Activated naive CD4-positive, alpha-beta T cell treated with anti-CD3 and anti-CD28 coated beads, Interleukin-2, amount 10 ng/mL, durations not matched to agents 7 days and 5 days (primary cell): ENCODE measurements around the gene RIPPLY3.

ENCODE experiments used
- CTCF ChIA-PET: fragments of 350-600 bp; sonication (Branson Sonifier 250); formaldehyde crosslinking; loops from one replicate; lab custom pipeline; 2021; ENCODE audit warnings: antibody characterized with exemption; lab: Charles Lee
- DNase-seq: peaks from one replicate; pipeline ENCODE4 v3.0.0-alpha.2; 2020
- H3K27ac Mint-ChIP-seq: one replicate; pipeline ENCODE4 v1.8.0; 2021; ENCODE audit warnings: mild to moderate bottlenecking, moderate library complexity, mixed read lengths
- H3K27me3 Mint-ChIP-seq: one replicate; pipeline ENCODE4 v1.8.0; 2021; ENCODE audit warnings: mild to moderate bottlenecking, mixed read lengths
- H3K36me3 Mint-ChIP-seq: one replicate; pipeline ENCODE4 v1.8.0; 2021; ENCODE audit warnings: mixed read lengths
- H3K4me1 Mint-ChIP-seq: one replicate; pipeline ENCODE4 v1.8.0; 2021; ENCODE audit warnings: mixed read lengths
- H3K4me3 Mint-ChIP-seq: one replicate; pipeline ENCODE4 v1.8.0; 2021; ENCODE audit warnings: mild to moderate bottlenecking, moderate library complexity, mixed read lengths
- H3K9me3 Mint-ChIP-seq: one replicate; pipeline ENCODE4 v1.8.0; 2021; ENCODE audit warnings: mixed read lengths

The RIPPLY3 gene, protein sequence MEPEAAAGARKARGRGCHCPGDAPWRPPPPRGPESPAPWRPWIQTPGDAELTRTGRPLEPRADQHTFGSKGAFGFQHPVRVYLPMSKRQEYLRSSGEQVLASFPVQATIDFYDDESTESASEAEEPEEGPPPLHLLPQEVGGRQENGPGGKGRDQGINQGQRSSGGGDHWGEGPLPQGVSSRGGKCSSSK

DNA sequence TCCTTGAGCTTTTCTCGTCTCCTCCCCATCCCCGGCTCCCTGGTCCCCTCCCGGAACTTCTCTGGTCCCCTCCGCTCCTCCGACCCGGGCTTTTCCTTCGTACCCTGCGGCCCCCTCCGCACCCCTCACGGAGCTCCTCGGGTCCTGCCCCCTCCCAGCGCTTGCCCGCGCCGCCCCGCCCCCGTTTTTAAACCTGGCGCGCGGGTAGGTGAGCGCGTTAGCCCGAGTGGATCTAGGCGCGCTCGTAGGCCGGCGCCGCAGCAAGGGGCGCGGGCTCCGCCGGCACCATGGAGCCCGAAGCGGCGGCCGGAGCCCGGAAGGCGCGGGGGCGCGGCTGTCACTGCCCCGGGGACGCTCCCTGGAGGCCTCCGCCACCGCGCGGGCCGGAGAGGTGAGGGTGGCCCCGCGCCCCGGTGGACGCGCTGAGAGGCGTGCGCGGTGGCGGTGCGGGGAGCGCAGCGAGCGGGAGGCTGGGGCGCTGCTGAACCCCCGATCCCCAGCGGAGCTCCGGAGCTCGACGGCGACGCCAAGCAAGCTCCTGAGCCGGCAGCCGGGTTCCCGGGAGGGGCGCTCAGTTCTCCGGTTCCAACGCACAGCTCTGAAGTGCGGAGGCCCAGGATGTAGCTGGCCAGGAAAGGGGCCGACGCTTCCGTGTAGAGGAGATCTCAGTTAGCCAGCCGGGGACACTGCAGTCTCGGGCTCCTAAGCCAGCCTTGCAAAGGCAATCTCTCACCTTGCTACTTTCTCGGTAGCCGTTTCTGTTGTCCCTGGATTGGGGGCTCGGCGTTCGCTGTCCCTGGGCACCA lies at the start of gene RIPPLY3:
Gene RIPPLY3 (plus strand): TSS at position 217 of the 806 bp plus-strand sequence. CDS start 71 bp downstream, at position 288.
- Mint-ChIP-seq H3K27me3 (peaks cover 78% of the 10 kb centered on the region), H3K36me3 (no peaks in the 10 kb centered on the region), H3K9me3 (no peaks in the 10 kb centered on the region), H3K4me1 (peaks cover 23% of the 10 kb centered on the region), H3K4me3 (peak within 1 kb of the TSS; percentile 69), H3K27ac (no peak within 1 kb of the TSS)
- CTCF ChIA-PET, result interaction anchor here (1.0 to 3.4 kb wide), 3 partner anchors 16 to 66 kb away, joined by 3 to 21 read pairs (median 4); no protein-coding TSS in a partner anchor
- DNase-seq, result peak; percentile 45

DNA sequence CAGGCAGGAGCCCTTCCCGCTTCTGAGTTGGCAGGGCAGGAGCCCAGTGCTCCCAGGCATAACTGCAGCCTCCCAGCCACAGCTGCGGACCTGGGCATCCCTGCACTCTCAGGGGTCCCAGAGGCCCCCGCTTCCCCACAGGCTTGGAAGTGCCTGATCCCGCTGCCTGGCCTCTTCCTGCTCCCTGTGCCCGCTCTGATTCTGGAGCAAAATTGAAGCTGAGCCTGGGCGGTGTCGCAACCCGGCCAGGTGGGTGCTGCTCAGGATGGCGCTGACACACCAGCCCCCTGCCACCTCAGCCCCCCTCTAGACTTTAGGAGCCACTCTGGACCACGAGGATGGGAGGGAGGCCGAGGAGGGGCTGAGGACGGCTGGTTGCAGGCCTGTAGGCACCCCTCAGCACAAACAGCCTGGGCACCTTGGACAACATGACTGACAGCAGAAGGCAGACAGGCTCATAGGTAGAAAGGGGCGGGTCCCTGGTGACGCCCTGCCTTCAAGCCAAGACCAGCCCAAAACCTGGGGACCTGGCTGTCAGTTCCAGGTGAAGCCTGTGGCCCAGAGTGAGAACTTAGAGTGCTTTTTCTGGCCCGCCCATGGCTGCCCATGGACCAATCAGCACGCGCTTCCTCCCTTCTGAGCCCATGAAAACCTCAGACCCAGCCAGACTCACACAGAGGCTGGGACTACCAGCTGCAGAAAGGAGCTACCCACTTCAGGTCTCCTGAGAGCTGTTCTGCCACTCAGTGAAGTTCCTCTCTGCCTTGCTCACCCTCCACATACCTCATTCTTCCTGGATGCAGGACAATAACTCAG lies 47.3 kb upstream of the RIPPLY3 start:
- CTCF ChIA-PET, result interaction anchor here (1.1 kb wide), 1 partner anchor 21 kb away, joined by 3 read pairs; no protein-coding TSS in a partner anchor
- Mint-ChIP-seq H3K27me3 (no peaks in the 10 kb centered on the region), H3K4me3 (no peak overlapping the region), H3K27ac (no peak overlapping the region), H3K4me1 (no peaks in the 10 kb centered on the region), H3K36me3 (peaks cover 15% of the 10 kb centered on the region), H3K9me3 (no peaks in the 10 kb centered on the region)
- no peak for DNase-seq

DNA sequence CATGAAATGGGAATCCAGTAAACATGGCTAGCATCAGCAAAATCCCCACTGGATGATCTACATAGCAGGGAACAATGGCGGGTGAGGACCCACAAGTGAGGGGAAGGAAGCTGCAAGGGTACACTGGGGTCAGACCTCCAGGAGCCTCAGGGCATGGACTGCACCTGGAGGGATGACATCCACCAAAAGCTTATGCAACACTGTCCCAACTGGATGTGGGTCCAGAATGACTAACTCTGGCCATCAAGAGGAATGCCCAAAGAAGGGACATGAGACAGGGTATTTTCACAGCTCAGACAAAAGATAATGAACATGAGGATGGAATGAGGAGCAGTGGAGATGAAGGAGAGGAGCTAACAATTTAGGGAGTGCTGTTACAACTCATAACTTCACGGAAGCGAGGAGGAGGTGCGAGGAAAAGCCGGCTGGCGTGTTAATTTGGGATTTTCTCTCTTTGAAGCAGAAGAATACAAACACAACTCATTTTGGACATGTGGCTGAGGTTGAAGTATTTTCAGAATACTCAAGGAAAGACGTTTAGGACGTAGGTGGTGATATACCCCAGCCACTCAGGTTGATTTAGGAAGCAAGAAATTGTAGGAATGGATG lies 45.7 kb upstream of the RIPPLY3 start:
- Mint-ChIP-seq H3K27ac (no peak overlapping the region), H3K9me3 (no peaks in the 10 kb centered on the region), H3K27me3 (no peaks in the 10 kb centered on the region), H3K4me3 (no peak overlapping the region), H3K4me1 (peaks cover 10% of the 10 kb centered on the region), H3K36me3 (peaks cover 21% of the 10 kb centered on the region)
- no peak for DNase-seq
- CTCF ChIA-PET, result interaction anchor here (1.6 kb wide), 1 partner anchor 29 kb away, joined by 5 read pairs; no protein-coding TSS in a partner anchor

DNA sequence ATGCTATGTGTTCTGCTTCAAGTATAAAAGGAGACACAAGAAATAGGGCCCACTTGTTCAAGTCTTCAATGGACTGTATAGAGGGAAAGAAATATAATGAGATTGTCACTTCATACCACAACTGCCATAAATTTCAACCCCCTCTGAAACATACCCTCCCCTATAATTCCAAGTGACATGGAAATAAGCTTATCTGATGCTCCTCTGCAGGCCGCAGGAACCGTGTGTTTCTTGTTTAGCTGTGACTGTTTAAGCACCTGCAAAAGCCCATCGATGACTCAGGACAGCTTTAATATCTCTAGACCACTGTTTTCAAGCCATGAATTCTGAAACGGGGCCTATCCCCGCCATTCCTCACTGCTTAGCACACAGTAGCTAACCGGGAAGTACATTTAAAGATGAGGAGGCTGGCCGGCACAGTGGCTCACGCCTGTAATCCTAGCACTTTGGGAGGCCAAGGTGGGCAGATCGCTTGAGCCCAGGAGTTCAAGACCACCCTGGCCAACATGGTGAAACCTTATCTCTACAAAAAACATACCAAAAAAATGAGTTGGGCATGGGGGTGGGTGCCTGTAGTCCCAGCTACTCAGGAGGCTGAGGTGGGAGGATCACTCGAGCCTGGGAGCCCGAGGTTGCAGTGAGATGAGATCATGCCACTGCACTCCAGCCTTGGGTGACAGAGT lies 44.3 kb upstream of the RIPPLY3 start:
- Mint-ChIP-seq H3K36me3 (peaks cover 18% of the 10 kb centered on the region), H3K27me3 (no peaks in the 10 kb centered on the region), H3K27ac (no peak overlapping the region), H3K9me3 (no peaks in the 10 kb centered on the region), H3K4me3 (no peak overlapping the region), H3K4me1 (peaks cover 13% of the 10 kb centered on the region)
- DNase-seq, result no peak
- CTCF ChIA-PET, result interaction anchor here (1.6 kb wide), 1 partner anchor 28 kb away, joined by 5 read pairs; no protein-coding TSS in a partner anchor

DNA sequence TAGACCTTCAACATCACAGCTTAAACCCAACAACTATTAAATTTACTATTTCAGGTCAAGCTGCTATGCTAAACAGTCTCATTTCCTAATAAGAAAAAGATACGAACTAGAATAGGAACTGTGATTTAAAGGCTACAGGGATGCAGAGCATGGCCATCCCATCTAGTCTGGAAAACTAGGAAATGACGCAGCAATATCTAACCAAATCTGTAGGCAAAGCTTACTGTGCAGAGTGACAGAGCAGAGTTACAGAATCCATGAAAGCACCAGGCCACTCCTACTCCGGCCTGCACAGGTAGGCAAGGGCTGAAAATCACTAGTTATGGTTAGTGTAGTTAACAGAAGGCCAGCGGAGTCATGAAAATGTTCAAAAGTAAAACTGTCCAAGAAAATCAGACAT lies 42.1 kb upstream of the RIPPLY3 start:
- no peak for DNase-seq
- peaks cover 17% of the 10 kb centered on the region for H3K36me3 Mint-ChIP-seq
- CTCF ChIA-PET, result interaction anchor here (1.1 to 2.0 kb wide), 3 partner anchors 13 to 45 kb away, joined by 3 to 8 read pairs (median 4); no protein-coding TSS in a partner anchor
- H3K27ac Mint-ChIP-seq, result no peak overlapping the region
- H3K4me1 Mint-ChIP-seq, result peaks cover 20% of the 10 kb centered on the region
- no peak overlapping the region for H3K4me3 Mint-ChIP-seq
- no peaks in the 10 kb centered on the region for H3K9me3 Mint-ChIP-seq
- H3K27me3 Mint-ChIP-seq, result no peaks in the 10 kb centered on the region

DNA sequence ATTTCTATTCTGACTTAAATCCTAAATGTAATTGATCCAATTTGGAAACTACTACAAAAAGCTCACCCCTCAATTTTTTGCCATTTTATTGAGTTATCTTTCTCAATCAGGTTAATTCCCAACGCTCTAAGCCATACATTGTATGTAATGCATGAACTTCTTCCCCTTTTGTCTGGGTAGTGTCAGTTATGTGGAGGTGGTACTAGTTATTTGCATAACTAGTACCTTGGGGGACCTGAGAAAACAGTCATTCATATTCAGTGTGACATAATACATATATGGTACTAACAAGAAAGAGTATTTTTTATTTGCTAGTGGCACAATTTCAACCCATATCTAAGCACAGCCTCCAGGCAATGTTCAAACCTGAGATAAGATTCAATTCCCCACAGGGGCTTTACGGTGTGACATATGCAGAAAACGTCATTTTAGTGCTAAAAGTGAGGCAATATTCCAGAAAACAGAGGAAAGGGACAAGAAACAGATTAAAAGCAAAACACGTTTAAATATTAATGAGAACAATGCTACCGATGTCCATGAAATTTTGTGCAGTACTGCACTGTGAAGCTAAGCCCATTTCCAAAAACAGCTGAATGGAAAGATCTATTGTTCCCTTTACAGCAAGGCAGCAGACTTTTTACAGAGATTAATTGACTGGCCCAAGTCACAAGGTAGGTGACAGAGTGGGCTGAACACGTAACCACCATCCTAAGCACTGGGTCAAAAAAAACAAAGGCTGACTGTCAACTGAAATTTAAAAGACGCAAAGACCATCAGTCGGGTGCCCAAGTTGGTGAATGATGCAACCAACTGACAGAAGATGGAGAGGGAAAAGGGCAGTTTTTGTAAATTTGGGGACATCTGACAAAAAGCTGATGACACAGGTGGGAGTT lies 41.4 kb upstream of the RIPPLY3 start:
- CTCF ChIA-PET, result interaction anchor here (0.7 to 2.3 kb wide), 8 partner anchors 11 to 707 kb away, joined by 3 to 12 read pairs (median 3); no protein-coding TSS in a partner anchor
- Mint-ChIP-seq H3K36me3 (peaks cover 14% of the 10 kb centered on the region), H3K9me3 (no peaks in the 10 kb centered on the region), H3K4me1 (peaks cover 20% of the 10 kb centered on the region), H3K4me3 (peak overlapping the region; percentile 78), H3K27me3 (no peaks in the 10 kb centered on the region), H3K27ac (peak overlapping the region; percentile 71)
- DNase-seq, result no peak

DNA sequence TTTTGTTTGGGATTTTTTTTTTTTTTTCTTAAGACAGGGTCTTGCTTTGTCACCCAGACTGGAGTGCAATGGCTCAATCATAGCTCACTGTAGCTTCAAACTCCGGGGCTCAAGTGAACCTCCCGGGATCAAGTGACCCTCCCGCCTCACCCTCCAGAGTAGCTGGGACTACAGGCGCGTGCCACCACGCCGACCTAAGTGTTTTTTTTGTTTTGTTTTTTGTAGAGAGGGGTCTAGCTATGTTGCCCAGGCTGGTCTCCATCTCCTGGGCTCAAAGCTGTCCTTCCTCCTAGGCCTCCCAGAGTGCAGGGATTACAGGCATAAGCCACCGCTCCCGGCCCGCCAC lies 40.8 kb upstream of the RIPPLY3 start:
- peaks cover 20% of the 10 kb centered on the region for H3K4me1 Mint-ChIP-seq
- no peak for DNase-seq
- H3K36me3 Mint-ChIP-seq, result peaks cover 9% of the 10 kb centered on the region
- H3K27me3 Mint-ChIP-seq, result no peaks in the 10 kb centered on the region
- H3K4me3 Mint-ChIP-seq, result peak overlapping the region; percentile 78
- H3K9me3 Mint-ChIP-seq, result no peaks in the 10 kb centered on the region
- CTCF ChIA-PET, result interaction anchor here (0.7 to 2.3 kb wide), 8 partner anchors 11 to 707 kb away, joined by 3 to 12 read pairs (median 3); no protein-coding TSS in a partner anchor
- H3K27ac Mint-ChIP-seq, result peak overlapping the region; percentile 71

DNA sequence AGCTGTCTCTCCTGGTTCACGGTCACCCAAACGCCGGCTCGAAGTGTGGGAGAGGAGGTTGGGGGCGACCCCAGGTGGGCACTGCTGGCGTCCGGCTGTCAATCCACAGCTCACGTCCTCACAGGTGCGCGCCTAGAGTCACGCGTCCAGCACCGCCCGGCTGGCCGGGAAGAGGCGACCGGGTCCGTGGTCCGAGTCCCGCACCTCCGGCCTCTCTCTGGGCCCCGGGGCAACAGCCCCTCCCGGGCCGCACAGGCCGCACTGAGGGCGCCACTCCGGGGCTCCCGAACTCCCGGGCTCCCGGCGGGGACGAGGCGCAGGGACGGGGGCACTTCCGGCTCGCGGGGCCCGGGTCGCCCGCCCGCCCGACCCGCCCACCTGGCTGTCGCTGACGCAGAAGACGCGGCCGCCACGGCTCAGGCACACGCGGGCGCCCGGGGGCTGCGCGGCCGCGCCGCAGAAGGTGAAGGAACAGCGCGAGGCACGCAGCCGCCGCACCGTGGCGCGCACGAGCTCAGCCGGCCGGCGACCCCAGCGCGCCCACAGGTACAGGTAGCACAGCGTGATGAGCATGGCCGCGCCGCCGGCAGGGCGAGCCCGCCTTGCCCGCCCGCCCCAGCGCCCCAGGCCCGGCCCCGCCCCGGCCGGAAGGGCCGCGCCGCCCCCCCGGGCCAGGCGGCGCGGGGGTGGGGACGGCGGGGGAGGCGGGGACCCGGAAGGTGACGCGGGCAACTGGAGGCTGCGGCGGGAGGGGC lies 40.3 kb upstream of the RIPPLY3 start, which contains the start of gene HLCS:
Gene HLCS (minus strand): TSS at position 604 of the 755 bp plus-strand sequence. CDS start 31 bp downstream, at position 573.
- Mint-ChIP-seq H3K27ac (peak within 1 kb of the TSS; percentile 76), H3K4me3 (peak within 1 kb of the TSS; percentile 78), H3K9me3 (no peaks in the 10 kb centered on the region), H3K36me3 (peaks cover 6% of the 10 kb centered on the region), H3K27me3 (peaks cover 2% of the 10 kb centered on the region), H3K4me1 (peaks cover 20% of the 10 kb centered on the region)
- CTCF ChIA-PET, result interaction anchor here (0.7 to 2.3 kb wide), 8 partner anchors 11 to 706 kb away, joined by 3 to 12 read pairs (median 4); no protein-coding TSS in a partner anchor
- DNase-seq, result peak; percentile 79

DNA sequence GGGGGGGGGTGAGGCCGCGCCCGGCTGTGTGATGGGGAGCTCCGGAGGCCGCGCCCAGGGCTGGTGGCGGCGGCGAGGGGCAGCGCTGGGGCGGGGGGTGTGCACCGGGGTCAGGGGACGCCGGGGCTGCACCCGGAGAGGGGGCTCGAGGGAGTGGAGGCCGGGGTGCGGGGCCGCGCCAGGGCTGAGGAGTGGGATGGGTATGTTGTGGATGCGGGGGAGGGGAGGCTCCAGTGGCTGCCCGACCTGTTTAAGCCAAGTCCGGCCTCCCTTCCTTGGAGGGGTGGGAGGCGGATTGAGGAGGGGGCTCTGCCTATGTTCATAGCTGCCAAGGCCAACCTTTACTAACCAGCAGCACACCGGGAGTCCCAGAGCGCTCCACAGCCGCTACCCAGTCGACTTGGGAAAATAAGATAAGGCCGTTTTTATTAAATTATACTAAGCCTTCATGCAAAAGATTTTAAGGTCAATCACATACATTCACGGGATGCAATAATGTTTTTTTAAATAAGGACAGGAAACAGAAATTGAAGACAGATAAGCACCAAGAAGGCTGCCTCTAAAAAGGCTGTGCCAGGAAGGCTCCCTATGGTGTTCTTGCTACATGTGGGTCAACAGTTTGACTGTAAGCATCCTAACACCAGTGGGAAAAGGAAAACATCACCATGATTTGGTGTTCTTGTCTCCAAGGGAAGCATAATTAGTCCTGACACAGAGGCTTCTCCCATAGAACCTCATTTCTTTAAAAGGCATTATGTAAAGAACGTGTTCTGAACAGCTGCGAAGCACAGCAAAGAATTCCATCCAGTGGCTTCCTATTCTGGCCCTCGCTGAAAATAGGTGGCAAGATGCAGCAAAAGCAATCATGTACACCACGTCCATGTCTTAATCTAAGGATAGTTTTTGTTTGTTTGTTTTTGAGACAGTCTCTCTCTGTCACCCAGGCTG lies 39.4 kb upstream of the RIPPLY3 start:
- no peaks in the 10 kb centered on the region for H3K9me3 Mint-ChIP-seq
- H3K27me3 Mint-ChIP-seq, result peaks cover 6% of the 10 kb centered on the region
- CTCF ChIA-PET, result interaction anchor here (1.2 to 2.3 kb wide), 6 partner anchors 9 to 43 kb away, joined by 3 to 12 read pairs (median 6); no protein-coding TSS in a partner anchor
- peaks cover 20% of the 10 kb centered on the region for H3K4me1 Mint-ChIP-seq
- H3K36me3 Mint-ChIP-seq, result peaks cover 6% of the 10 kb centered on the region
- peak overlapping the region; percentile 72 for H3K4me3 Mint-ChIP-seq
- peak overlapping the region; percentile 76 for H3K27ac Mint-ChIP-seq
- DNase-seq, result no peak

DNA sequence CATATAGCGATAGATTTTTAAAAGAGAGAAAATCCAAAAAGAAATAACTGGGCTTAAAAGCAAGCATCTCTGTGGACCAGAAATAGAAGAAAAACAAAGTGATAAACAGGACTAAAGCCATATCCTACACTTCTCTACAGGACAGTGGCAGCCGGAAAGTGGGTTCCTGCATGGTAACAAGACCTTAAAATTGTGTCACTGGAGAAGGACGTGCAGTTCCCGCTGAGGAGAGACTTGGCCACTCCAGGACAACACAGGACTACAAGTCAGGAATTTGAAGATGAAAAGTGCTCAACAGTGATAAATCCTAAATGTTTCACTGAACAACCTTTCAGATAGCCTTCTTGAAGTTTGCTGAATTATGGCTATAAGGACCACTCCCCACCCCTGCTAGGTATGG lies 38.1 kb upstream of the RIPPLY3 start:
- H3K27me3 Mint-ChIP-seq, result peaks cover 6% of the 10 kb centered on the region
- DNase-seq, result no peak
- no peaks in the 10 kb centered on the region for H3K9me3 Mint-ChIP-seq
- H3K36me3 Mint-ChIP-seq, result peaks cover 6% of the 10 kb centered on the region
- H3K4me3 Mint-ChIP-seq, result no peak overlapping the region
- peaks cover 20% of the 10 kb centered on the region for H3K4me1 Mint-ChIP-seq
- no peak overlapping the region for H3K27ac Mint-ChIP-seq
- CTCF ChIA-PET, result interaction anchor here (1.1 to 1.4 kb wide), 3 partner anchors 8 to 22 kb away, joined by 3 to 6 read pairs (median 5); no protein-coding TSS in a partner anchor
